Tibial nerve (tissue), 4 donors: ENCODE results near the gene KCNMB3.

ENCODE experiments used
- EP300 ChIP-seq, 2 donors: sonication (generic); formaldehyde crosslinking; IDR thresholded peaks; one replicate each; pipeline ENCODE4 v1.6.1; 2017; ENCODE audit warnings: antibody characterized with exemption in 2 of 2, mild to moderate bottlenecking in 1 of 2
- POLR2A ChIP-seq, 2 donors: fragments of 450-650 bp; IDR thresholded peaks; one replicate each; pipeline ENCODE4 v1.6.1; 2017; ENCODE audit warnings: antibody characterized with exemption in 2 of 2, mild to moderate bottlenecking in 2 of 2, moderate library complexity in 2 of 2
- TF ChIP-seq, protein P1 (sequence below), 5 experiments: fragments of 200-600 bp in 3 of 5; fragments of 450-650 bp in 2 of 5; sonication (generic) in 3 of 5; IDR thresholded peaks; one replicate each; pipeline ENCODE4 v1.5.1; 2016 to 2019; ENCODE audit warnings: antibody characterized with exemption in 5 of 5, mild to moderate bottlenecking in 3 of 5, moderate library complexity in 2 of 5

DNA sequence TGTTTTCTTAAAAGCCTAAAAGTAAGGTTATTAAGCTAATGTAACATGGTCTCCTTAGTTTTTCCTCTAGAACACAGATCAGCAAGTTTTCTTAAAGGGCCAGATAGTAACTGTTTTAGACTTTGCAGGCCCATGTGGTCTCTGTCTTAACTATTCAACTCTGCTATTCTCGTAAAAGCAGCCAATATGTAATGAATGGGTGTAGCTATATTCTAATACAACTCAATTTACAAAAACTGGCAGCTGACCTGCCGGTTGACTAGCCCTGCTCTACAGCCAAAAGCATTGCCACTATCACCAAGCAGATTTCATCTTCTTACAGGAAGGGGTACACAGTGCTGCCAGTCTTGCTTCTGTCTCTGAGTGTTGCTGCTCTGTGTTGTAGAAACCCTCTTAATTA is 27.4 kb downstream of the KCNMB3 start:
- TF ChIP-seq, protein P1, sequence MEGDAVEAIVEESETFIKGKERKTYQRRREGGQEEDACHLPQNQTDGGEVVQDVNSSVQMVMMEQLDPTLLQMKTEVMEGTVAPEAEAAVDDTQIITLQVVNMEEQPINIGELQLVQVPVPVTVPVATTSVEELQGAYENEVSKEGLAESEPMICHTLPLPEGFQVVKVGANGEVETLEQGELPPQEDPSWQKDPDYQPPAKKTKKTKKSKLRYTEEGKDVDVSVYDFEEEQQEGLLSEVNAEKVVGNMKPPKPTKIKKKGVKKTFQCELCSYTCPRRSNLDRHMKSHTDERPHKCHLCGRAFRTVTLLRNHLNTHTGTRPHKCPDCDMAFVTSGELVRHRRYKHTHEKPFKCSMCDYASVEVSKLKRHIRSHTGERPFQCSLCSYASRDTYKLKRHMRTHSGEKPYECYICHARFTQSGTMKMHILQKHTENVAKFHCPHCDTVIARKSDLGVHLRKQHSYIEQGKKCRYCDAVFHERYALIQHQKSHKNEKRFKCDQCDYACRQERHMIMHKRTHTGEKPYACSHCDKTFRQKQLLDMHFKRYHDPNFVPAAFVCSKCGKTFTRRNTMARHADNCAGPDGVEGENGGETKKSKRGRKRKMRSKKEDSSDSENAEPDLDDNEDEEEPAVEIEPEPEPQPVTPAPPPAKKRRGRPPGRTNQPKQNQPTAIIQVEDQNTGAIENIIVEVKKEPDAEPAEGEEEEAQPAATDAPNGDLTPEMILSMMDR (IDR thresholded peaks at IDR 0.05) = no peak
- TF ChIP-seq POLR2A (IDR thresholded peaks at IDR 0.05) (no peak), EP300 (IDR thresholded peaks at IDR 0.05) (no peak)
